GM18873 (cell line): Measurements from ENCODE around the gene ZNF205.

Source experiments
- ATAC-seq: cut with Tn5 transposase; IDR thresholded peaks from one replicate; pipeline ENCODE4 v1.9.1; 2021; ENCODE audit warnings: mild to moderate bottlenecking, moderate library complexity, moderate number of reproducible peaks; ENCODE audit not compliant: unreplicated experiment, low FRiP score

ZNF205 gene

GRCh38 chr16:3147046-3147756 lies 34.8 kb downstream of the ZNF205 start:
- ATAC-seq: no peak

- ATAC-seq: no peak
Measured at GRCh38 chr16:3147757-3148104, 35.3 kb downstream of the ZNF205 start.

- ATAC-seq: no peak
Measured at GRCh38 chr16:3148256-3149192, 36.1 kb downstream of the ZNF205 start.

GRCh38 chr16:3149193-3149530 lies 36.8 kb downstream of the ZNF205 start:
- no peak for ATAC-seq

GRCh38 chr16:3149630-3150345 lies 37.4 kb downstream of the ZNF205 start:
- ATAC-seq: no peak

- ATAC-seq: peak; percentile 65
Measured at GRCh38 chr16:3150346-3151218, 38.2 kb downstream of the ZNF205 start.

- ATAC-seq: no peak
Measured at GRCh38 chr16:3152027-3152276, 39.6 kb downstream of the ZNF205 start.

GRCh38 chr16:3152277-3152990 lies 40.0 kb downstream of the ZNF205 start:
- ATAC-seq: no peak

GRCh38 chr16:3152991-3153368 lies 40.6 kb downstream of the ZNF205 start:
- ATAC-seq: no peak

- ATAC-seq: no peak
Measured at GRCh38 chr16:3155181-3155580, 42.8 kb downstream of the ZNF205 start.

- ATAC-seq: no peak
Measured at GRCh38 chr16:3155972-3156371, 43.6 kb downstream of the ZNF205 start.

GRCh38 chr16:3157229-3158025 lies 45.0 kb downstream of the ZNF205 start:
- ATAC-seq: no peak

GRCh38 chr16:3158026-3158509 lies 45.7 kb downstream of the ZNF205 start:
- ATAC-seq: no peak

- ATAC-seq: no peak
Measured at GRCh38 chr16:3158510-3159314, 46.3 kb downstream of the ZNF205 start.

- no peak for ATAC-seq
Measured at GRCh38 chr16:3161235-3162018, 49.0 kb downstream of the ZNF205 start.

- ATAC-seq: no peak
Measured at GRCh38 chr16:3164121-3164991, 52.0 kb downstream of the ZNF205 start.
